Panc1 (cell line): ENCODE measurements around the gene MEA1. TPM values are rescaled to one million over a fixed set of nuclear protein-coding genes. Genes with fewer than 3 reads are reported as not detected.

ENCODE experiments used
- ATAC-seq: fragments of 200-7000 bp; cut with Tn5 transposase; 2 replicates; pipeline ENCODE4 v1.9.1; 2020; ENCODE audit warnings: mild to moderate bottlenecking, moderate library complexity
- BruUV-seq: library from RNA; stranded (reverse); fragments of 400-500 nt; replicated peaks from 2 replicates; lab custom pipeline; 2021; lab: Mats Ljungman, UMichigan
- CTCF ChIA-PET: fragments of 300-600 bp; sonication (Branson Sonifier 250); formaldehyde crosslinking; loops from one replicate; lab custom pipeline; 2022; ENCODE audit warnings: antibody characterized with exemption; lab: Charles Lee
- POLR2A ChIA-PET: fragments of 300-600 bp; sonication (Branson Sonifier 250); formaldehyde crosslinking; loops from one replicate; lab custom pipeline; 2022; ENCODE audit warnings: antibody characterized with exemption; lab: Charles Lee
- DNase-seq: peaks from one replicate; pipeline ENCODE4 v3.0.0-alpha.2; 2010; ENCODE audit warnings: low read depth, low spot score
- H3K27ac ChIP-seq: 2 replicates; pipeline ENCODE4 v1.5.1; 2011; ENCODE audit warnings: mild to moderate bottlenecking, low read length, inconsistent platforms
- H3K27me3 ChIP-seq: fragments of 200-500 bp; sonication (Bioruptor generic); 2 replicates; pipeline ENCODE4 v1.6.0; 2014; ENCODE audit warnings: low read length, inconsistent platforms; ENCODE audit not compliant: control insufficient read depth, insufficient read depth
- H3K36me3 ChIP-seq: fragments of 200-500 bp; sonication (Bioruptor generic); 2 replicates; pipeline ENCODE4 v1.5.1; 2014; ENCODE audit warnings: inconsistent platforms, mild to moderate bottlenecking, low read length, moderate library complexity; ENCODE audit not compliant: control insufficient read depth, insufficient read depth
- H3K4me1 ChIP-seq: 2 replicates; pipeline ENCODE4 v1.5.1; 2011; ENCODE audit warnings: inconsistent platforms, mild to moderate bottlenecking, low read length, moderate library complexity; ENCODE audit not compliant: control insufficient read depth, insufficient read depth
- H3K4me3 ChIP-seq, 2 experiments: 2 replicates each; pipeline ENCODE4 v1.5.1; 2011 to 2012; ENCODE audit warnings: low read depth in 2 of 2, low read length in 2 of 2, mild to moderate bottlenecking in 2 of 2, inconsistent platforms in 1 of 2, moderate library complexity in 1 of 2
- H3K9me3 ChIP-seq: fragments of 200-500 bp; sonication (Bioruptor generic); 2 replicates; pipeline ENCODE4 v1.5.1; 2014; ENCODE audit warnings: low read depth, mild to moderate bottlenecking, inconsistent platforms, low read length, moderate library complexity; ENCODE audit not compliant: control insufficient read depth, insufficient read depth
- CTCF ChIP-seq: fragments of 450-650 bp; IDR thresholded peaks from 2 replicates; pipeline ENCODE4 v1.5.1; 2017; ENCODE audit warnings: mild to moderate bottlenecking
- POLR2AphosphoS5 ChIP-seq: IDR thresholded peaks from 2 replicates; pipeline ENCODE4 v1.6.1; 2012; ENCODE audit warnings: mild to moderate bottlenecking, low read depth, low read length, moderate library complexity
- SIN3A ChIP-seq: IDR thresholded peaks from 2 replicates; pipeline ENCODE4 v1.6.1; 2012; ENCODE audit warnings: low read depth, mild to moderate bottlenecking, low read length, moderate library complexity, borderline replicate concordance; ENCODE audit not compliant: insufficient read depth
- TCF7L2 ChIP-seq: IDR thresholded peaks from 2 replicates; pipeline ENCODE4 v1.6.1; 2011; ENCODE audit warnings: mild to moderate bottlenecking, low read depth, low read length, inconsistent platforms
- in situ Hi-C: cut with HindIII; loops from 2 replicates; pipeline ENCODE4 v1.10.0; 2016; ENCODE audit warnings: low sequenced_read_pairs, low pct_unique_long_range_greater_than_20kb
- intact Hi-C: fragments of 100-400 bp; cut with micrococcal nuclease; formaldehyde crosslinking; loops from one replicate; pipeline ENCODE4 v1.10.0; 2022; ENCODE audit not compliant: unreplicated experiment
- total RNA-seq: library from RNA; stranded (reverse); gene quantifications from one replicate; pipeline ENCODE4 v1.2.1, GENCODE V29; 2021; ENCODE audit not compliant: unreplicated experiment
- TF ChIP-seq, protein P1 (sequence below), 2 experiments: IDR thresholded peaks; 2 replicates each; pipeline ENCODE4 v1.6.1; 2011 to 2012; ENCODE audit warnings: low read depth in 2 of 2, control low read depth in 1 of 2, low read length in 1 of 2, mild to moderate bottlenecking in 1 of 2, moderate library complexity in 1 of 2; ENCODE audit not compliant: insufficient read depth in 1 of 2

Gene MEA1
- total RNA-seq, 1 experiment from 2014 or later, result 111 TPM

DNA sequence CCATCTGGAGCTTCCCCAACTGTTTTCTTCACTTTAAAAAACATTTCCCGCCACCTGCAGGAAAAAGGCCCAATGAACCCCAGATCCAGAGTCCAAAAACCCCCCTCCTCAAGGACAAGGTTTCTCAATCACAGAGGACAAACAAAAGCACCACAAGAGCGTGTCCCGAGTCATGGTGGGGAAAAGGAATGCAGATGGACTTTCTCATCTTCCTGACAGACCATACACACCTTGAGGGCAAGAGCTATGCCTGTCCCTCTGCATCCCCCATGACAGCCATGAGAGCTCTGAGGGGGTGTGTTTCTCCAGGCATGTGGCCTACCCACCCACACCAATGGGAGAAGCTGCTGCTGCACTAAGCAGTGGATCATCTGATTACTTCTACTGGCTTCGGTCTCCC, 43.8 kb downstream of the MEA1 start:
- CTCF ChIA-PET, result no interaction called here
- DNase-seq (no peak), ATAC-seq (no peak)
- Histone ChIP-seq H3K27me3 (no peaks in the 10 kb centered on the region), H3K36me3 (peaks cover 3% of the 10 kb centered on the region; the same call in 1 of the 2 replicates), H3K4me1 (peaks cover 6% of the 10 kb centered on the region), H3K27ac (no peak overlapping the region), H3K9me3 (no peaks in the 10 kb centered on the region), H3K4me3 (no peak overlapping the region)
- TF ChIP-seq SIN3A (no peak), POLR2AphosphoS5 (no peak), CTCF (no peak), TCF7L2 (no peak)
- TF ChIP-seq, protein P1, sequence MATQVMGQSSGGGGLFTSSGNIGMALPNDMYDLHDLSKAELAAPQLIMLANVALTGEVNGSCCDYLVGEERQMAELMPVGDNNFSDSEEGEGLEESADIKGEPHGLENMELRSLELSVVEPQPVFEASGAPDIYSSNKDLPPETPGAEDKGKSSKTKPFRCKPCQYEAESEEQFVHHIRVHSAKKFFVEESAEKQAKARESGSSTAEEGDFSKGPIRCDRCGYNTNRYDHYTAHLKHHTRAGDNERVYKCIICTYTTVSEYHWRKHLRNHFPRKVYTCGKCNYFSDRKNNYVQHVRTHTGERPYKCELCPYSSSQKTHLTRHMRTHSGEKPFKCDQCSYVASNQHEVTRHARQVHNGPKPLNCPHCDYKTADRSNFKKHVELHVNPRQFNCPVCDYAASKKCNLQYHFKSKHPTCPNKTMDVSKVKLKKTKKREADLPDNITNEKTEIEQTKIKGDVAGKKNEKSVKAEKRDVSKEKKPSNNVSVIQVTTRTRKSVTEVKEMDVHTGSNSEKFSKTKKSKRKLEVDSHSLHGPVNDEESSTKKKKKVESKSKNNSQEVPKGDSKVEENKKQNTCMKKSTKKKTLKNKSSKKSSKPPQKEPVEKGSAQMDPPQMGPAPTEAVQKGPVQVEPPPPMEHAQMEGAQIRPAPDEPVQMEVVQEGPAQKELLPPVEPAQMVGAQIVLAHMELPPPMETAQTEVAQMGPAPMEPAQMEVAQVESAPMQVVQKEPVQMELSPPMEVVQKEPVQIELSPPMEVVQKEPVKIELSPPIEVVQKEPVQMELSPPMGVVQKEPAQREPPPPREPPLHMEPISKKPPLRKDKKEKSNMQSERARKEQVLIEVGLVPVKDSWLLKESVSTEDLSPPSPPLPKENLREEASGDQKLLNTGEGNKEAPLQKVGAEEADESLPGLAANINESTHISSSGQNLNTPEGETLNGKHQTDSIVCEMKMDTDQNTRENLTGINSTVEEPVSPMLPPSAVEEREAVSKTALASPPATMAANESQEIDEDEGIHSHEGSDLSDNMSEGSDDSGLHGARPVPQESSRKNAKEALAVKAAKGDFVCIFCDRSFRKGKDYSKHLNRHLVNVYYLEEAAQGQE (IDR thresholded peaks at IDR 0.05; ENCODE audit: insufficient read depth in 1 of 2, low read depth in 2 of 2, low read length in 1 of 2), result no peak
- POLR2A ChIA-PET, result no interaction called here
- BruUV-seq, result no TSS peak
- intact Hi-C loops (loop anchor here (10.0 kb wide), 1 partner anchor 65 kb away; no protein-coding TSS in a partner anchor), in situ Hi-C loops (no loop called here)

DNA sequence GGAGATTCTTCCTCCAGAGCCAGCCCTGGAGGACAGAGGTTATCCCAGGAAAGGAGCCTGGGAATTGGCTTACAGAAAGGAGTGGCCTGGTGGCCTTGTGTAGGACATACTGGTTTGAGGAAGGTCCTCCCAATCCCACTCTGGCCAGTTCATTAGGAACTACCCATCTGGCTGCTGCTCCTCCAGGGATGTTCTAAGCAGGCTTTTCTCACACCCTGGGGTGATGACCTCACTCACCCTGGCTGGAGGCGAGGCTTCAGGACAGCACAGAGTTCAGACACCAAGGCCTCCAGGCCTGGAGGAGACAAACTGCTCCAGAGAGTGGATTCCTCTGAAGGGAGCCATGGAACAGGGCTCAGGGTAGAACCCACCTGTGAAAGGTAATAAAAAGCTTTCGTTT, 44.3 kb downstream of the MEA1 start:
- intact Hi-C loops, result loop anchor here (10.0 kb wide), 1 partner anchor 65 kb away; no protein-coding TSS in a partner anchor
- no peak for ATAC-seq
- POLR2A ChIA-PET, result no interaction called here

More for the DNA sequence above, 44.3 kb downstream of the MEA1 start:
- Histone ChIP-seq H3K4me3 (no peak overlapping the region), H3K4me1 (peaks cover 6% of the 10 kb centered on the region), H3K27me3 (no peaks in the 10 kb centered on the region), H3K9me3 (no peaks in the 10 kb centered on the region), H3K27ac (no peak overlapping the region), H3K36me3 (peaks cover 6% of the 10 kb centered on the region; the same call in 1 of the 2 replicates)
- in situ Hi-C loops, result no loop called here
- TF ChIP-seq TCF7L2, result no peak
- TF ChIP-seq SIN3A, result no peak
- TF ChIP-seq POLR2AphosphoS5, result no peak
- TF ChIP-seq, protein P1 (IDR thresholded peaks at IDR 0.05; ENCODE audit: insufficient read depth in 1 of 2, low read depth in 2 of 2, low read length in 1 of 2), result no peak
- no peak for TF ChIP-seq CTCF
- no TSS peak for BruUV-seq
- DNase-seq, result no peak
- CTCF ChIA-PET, result no interaction called here
